A549 (cell line): ENCODE measurements around the gene ARAP2. TPM values are rescaled to one million over a fixed set of nuclear protein-coding genes. Genes with fewer than 3 reads are reported as not detected.

Experiments used
- ATAC-seq, 2 experiments: fragments of 200-7000 bp in 1 of 2; fragments of >200 bp in 1 of 2; cut with Nextera tagmentation in 1 of 2; cut with Tn5 transposase in 1 of 2; 3 replicates each; pipeline versions ENCODE4 v1.8.0 to v1.9.1; 2018 to 2020; ENCODE audit warnings: mild to moderate bottlenecking in 1 of 2, moderate library complexity in 1 of 2
- CTCF ChIA-PET: fragments of 300-600 bp; sonication (Branson Sonifier 250); formaldehyde crosslinking; extraction: SDS; loops from one replicate; lab custom pipeline; 2021; ENCODE audit warnings: antibody characterized with exemption, inconsistent platforms; lab: Yijun Ruan, JAX
- POLR2A ChIA-PET: fragments of 350-600 bp; formaldehyde crosslinking; extraction: SDS; loops from one replicate; lab custom pipeline; 2021; ENCODE audit warnings: antibody characterized with exemption, inconsistent platforms; lab: Yijun Ruan, JAX
- DNase-seq, 2 experiments: peaks; one replicate each; pipeline versions ENCODE4 v3.0.0 to v3.0.0-alpha.2; 2011 to 2016; ENCODE audit warnings: low read depth in 1 of 2, low spot score in 1 of 2
- FAIRE-seq: peaks from 2 replicates; lab custom pipeline; 2011; peaks lifted over from hg19 to GRCh38; lab: Jason Lieb, UNC
- H3K27ac ChIP-seq, 2 experiments: fragments of >200 bp; sonication (Bioruptor Twin); formaldehyde crosslinking; 3 replicates each; pipeline ENCODE4 v1.5.1; 2016 to 2017
- H3K4me1 ChIP-seq: fragments of >200 bp; sonication (Bioruptor Twin); formaldehyde crosslinking; 3 replicates; pipeline ENCODE4 v1.6.1; 2016
- H3K4me2 ChIP-seq: fragments of >200 bp; sonication (Bioruptor Twin); formaldehyde crosslinking; 3 replicates; pipeline ENCODE4 v1.6.1; 2016
- H3K4me3 ChIP-seq: fragments of >200 bp; sonication (Bioruptor Twin); formaldehyde crosslinking; 3 replicates; pipeline ENCODE4 v1.5.1; 2016
- H3K9me3 ChIP-seq: fragments of >200 bp; sonication (Bioruptor Twin); formaldehyde crosslinking; 3 replicates; pipeline ENCODE4 v1.6.1; 2016
- CBX8 ChIP-seq: fragments of 200-600 bp; sonication (generic); IDR thresholded peaks from 2 replicates; pipeline ENCODE4 v1.6.1; 2016
- CHD2 ChIP-seq: fragments of 150-350 bp; IDR thresholded peaks from 2 replicates; pipeline ENCODE4 v1.6.1; 2014; ENCODE audit warnings: low read length; ENCODE audit not compliant: partially characterized antibody
- CHD4 ChIP-seq: fragments of 200-600 bp; sonication (generic); IDR thresholded peaks from 2 replicates; pipeline ENCODE4 v1.6.1; 2016; ENCODE audit warnings: antibody characterized with exemption, mild to moderate bottlenecking, borderline replicate concordance
- E2F6 ChIP-seq: IDR thresholded peaks from 2 replicates; pipeline ENCODE4 v1.6.1; 2012; ENCODE audit warnings: low read depth, borderline replicate concordance
- ELK1 ChIP-seq: fragments of 150-350 bp; IDR thresholded peaks from 2 replicates; pipeline ENCODE4 v1.6.1; 2014; ENCODE audit warnings: low read depth, mild to moderate bottlenecking, low read length
- EP300 ChIP-seq, 2 experiments: fragments of >200 bp; sonication (Bioruptor Twin); formaldehyde crosslinking; IDR thresholded peaks; 2 replicates in 1 of 2; 3 replicates in 1 of 2; pipeline ENCODE4 v1.6.1; 2016 to 2017
- FOSB ChIP-seq: fragments of 250-450 bp; sonication (Bioruptor Pico); IDR thresholded peaks from 2 replicates; pipeline ENCODE4 v1.5.0; 2020; ENCODE audit warnings: mild to moderate bottlenecking, moderate library complexity
- FOSL2 ChIP-seq, 2 experiments: fragments of 450-650 bp in 1 of 2; fragments of >200 bp in 1 of 2; sonication (Bioruptor Twin) in 1 of 2; formaldehyde crosslinking; IDR thresholded peaks; 2 replicates each; pipeline versions ENCODE4 v1.5.0 to v1.6.1; 2016 to 2020; ENCODE audit warnings: mild to moderate bottlenecking in 1 of 2, moderate library complexity in 1 of 2
- FOXS1 ChIP-seq: fragments of 250-450 bp; sonication (Bioruptor Pico); IDR thresholded peaks from 2 replicates; pipeline ENCODE4 v1.5.0; 2020; ENCODE audit warnings: mild to moderate bottlenecking, moderate library complexity
- GATA3 ChIP-seq: IDR thresholded peaks from 2 replicates; pipeline ENCODE4 v1.6.1; 2012; ENCODE audit warnings: borderline replicate concordance
- HMGXB4 ChIP-seq: fragments of 250-450 bp; sonication (Bioruptor Pico); IDR thresholded peaks from 2 replicates; pipeline ENCODE4 v1.5.0; 2021; ENCODE audit warnings: mild to moderate bottlenecking, moderate library complexity, borderline replicate concordance
- HOXA7 ChIP-seq: fragments of 250-450 bp; sonication (Bioruptor Pico); IDR thresholded peaks from 2 replicates; pipeline ENCODE4 v1.5.0; 2020; ENCODE audit warnings: mild to moderate bottlenecking, moderate library complexity
- HOXB13 ChIP-seq: fragments of 250-450 bp; sonication (Bioruptor Pico); IDR thresholded peaks from 2 replicates; pipeline ENCODE4 v1.5.0; 2020; ENCODE audit warnings: low read depth, mild to moderate bottlenecking, moderate library complexity
- JUNB ChIP-seq: fragments of >200 bp; sonication (Bioruptor Twin); formaldehyde crosslinking; IDR thresholded peaks from 2 replicates; pipeline ENCODE4 v1.6.1; 2016
- MAX ChIP-seq: IDR thresholded peaks from 2 replicates; pipeline ENCODE4 v1.6.1; 2012
- MAZ ChIP-seq: fragments of 150-350 bp; IDR thresholded peaks from 2 replicates; pipeline ENCODE4 v1.6.1; 2014; ENCODE audit warnings: antibody characterized with exemption, low read depth, low read length, borderline replicate concordance
- NFE2L2 ChIP-seq: fragments of 150-350 bp; conservative IDR thresholded peaks from 2 replicates; pipeline ENCODE4 v1.6.1; 2014; ENCODE audit warnings: low read length
- PHF8 ChIP-seq: fragments of 200-600 bp; sonication (generic); IDR thresholded peaks from 2 replicates; pipeline ENCODE4 v1.6.1; 2016; ENCODE audit warnings: low read depth, mild to moderate bottlenecking, antibody characterized with exemption, moderate library complexity, borderline replicate concordance
- POLR2A ChIP-seq: IDR thresholded peaks from 2 replicates; pipeline ENCODE4 v1.6.1; 2012; ENCODE audit warnings: mild to moderate bottlenecking, low read length
- POLR2AphosphoS2 ChIP-seq: conservative IDR thresholded peaks from 2 replicates; pipeline ENCODE4 v1.6.1; 2012; ENCODE audit warnings: low read length, improper control_type of control experiment, inconsistent platforms
- RAD21 ChIP-seq, 2 experiments: fragments of >200 bp in 1 of 2; sonication (Bioruptor Twin) in 1 of 2; formaldehyde crosslinking in 1 of 2; IDR thresholded peaks in 1 of 2; conservative IDR thresholded peaks in 1 of 2; 2 replicates in 1 of 2; 3 replicates in 1 of 2; pipeline ENCODE4 v1.6.1; 2012 to 2018; ENCODE audit warnings: inconsistent platforms in 1 of 2
- RCOR1 ChIP-seq: fragments of 150-350 bp; IDR thresholded peaks from 2 replicates; pipeline ENCODE4 v1.6.1; 2014; ENCODE audit warnings: antibody characterized with exemption, low read length, low read depth
- REST ChIP-seq: fragments of 200-600 bp; sonication (generic); IDR thresholded peaks from 2 replicates; pipeline ENCODE4 v1.6.1; 2016; ENCODE audit warnings: antibody characterized with exemption, mild to moderate bottlenecking, moderate library complexity
- RFX5 ChIP-seq: fragments of 450-650 bp; IDR thresholded peaks from 2 replicates; pipeline ENCODE4 v1.7.1; 2014; ENCODE audit warnings: antibody characterized with exemption, mild to moderate bottlenecking, moderate library complexity
- SMC3 ChIP-seq: fragments of >200 bp; sonication (Bioruptor Twin); formaldehyde crosslinking; IDR thresholded peaks from 3 replicates; pipeline ENCODE4 v1.6.1; 2018; ENCODE audit warnings: inconsistent platforms
- SREBF2 ChIP-seq: fragments of 450-650 bp; IDR thresholded peaks from 2 replicates; pipeline ENCODE4 v1.6.1; 2014; ENCODE audit warnings: mild to moderate bottlenecking, moderate library complexity
- ZC3H11A ChIP-seq: fragments of 450-650 bp; IDR thresholded peaks from 2 replicates; pipeline ENCODE4 v1.6.1; 2014; ENCODE audit warnings: antibody characterized with exemption, mild to moderate bottlenecking
- ZFP36 ChIP-seq: fragments of 450-650 bp; IDR thresholded peaks from 2 replicates; pipeline ENCODE4 v1.6.1; 2014; ENCODE audit warnings: borderline replicate concordance; ENCODE audit not compliant: partially characterized antibody
- ZSCAN20 ChIP-seq: fragments of 250-450 bp; sonication (Bioruptor Pico); IDR thresholded peaks from 2 replicates; pipeline ENCODE4 v1.8.0; 2022; ENCODE audit warnings: mild to moderate bottlenecking, moderate library complexity
- WGBS: methylation state at CpG from one replicate; pipeline ENCODE4 v1.1.6; 2017; ENCODE audit errors: missing lambda C conversion rate; 5-methylcytosine and 5-hydroxymethylcytosine counted together
- polyA plus RNA-seq, 4 experiments: library from polyadenylated mRNA; depleted of rRNA in 3 of 4; stranded (reverse); fragments of >200 nt; fragmentation: RNase III in 1 of 4; extraction: RNeasy Plus Mini Kit Qiagen cat#74134 plus additional on column Dnase treatment in 1 of 4; gene quantifications; 2 replicates in 3 of 4; 3 replicates in 1 of 4; pipeline ENCODE4 v1.2.3, GENCODE V29; 2011 to 2017

The ARAP2 gene
- polyA plus RNA-seq, 2 of the 4 experiments (the other 2 are of a cell fraction), result 0.34 to 0.75 TPM

GRCh38 chr4:36241771-36242170, 2.5 kb downstream of the ARAP2 start:
- no peak overlapping the region for H3K4me2 ChIP-seq
- H3K27ac ChIP-seq, result no peak overlapping the region
- DNase-seq (no peak), ATAC-seq (no peak), FAIRE-seq (no peak)
- no peaks in the 10 kb centered on the region for H3K4me1 ChIP-seq
- ChIA-PET CTCF (no interaction called here), POLR2A (no interaction called here)
- no peak for TF ChIP-seq ZFP36
- no peak for TF ChIP-seq JUNB
- no peak for TF ChIP-seq SMC3
- TF ChIP-seq ZC3H11A, result no peak
- no peak for TF ChIP-seq FOSL2 (IDR thresholded peaks at IDR 0.05)
- TF ChIP-seq FOSL2 (CRISPR knock-in tag; IDR thresholded peaks at IDR 0.05), result no peak
- no peak for TF ChIP-seq POLR2AphosphoS2
- TF ChIP-seq SREBF2, result no peak
- no peak for TF ChIP-seq FOXS1 (CRISPR knock-in tag)
- TF ChIP-seq RAD21 (conservative IDR thresholded peaks at IDR 0.05 in 1 of 2, IDR thresholded peaks at IDR 0.05 in 1 of 2), result no peak
- no peak for TF ChIP-seq HOXB13
- no peak for TF ChIP-seq MAZ
- no peak for TF ChIP-seq REST
- no peak for TF ChIP-seq FOSB (CRISPR knock-in tag)
- no peak for TF ChIP-seq RFX5
- TF ChIP-seq MAX, result no peak
- TF ChIP-seq CBX8, result no peak
- TF ChIP-seq E2F6, result no peak
- no peak for TF ChIP-seq ELK1
- TF ChIP-seq ZSCAN20 (CRISPR knock-in tag), result no peak
- 6% methylated on average over 2 of the region's 2 CpGs for WGBS
- H3K4me3 ChIP-seq, result no peak overlapping the region
- H3K9me3 ChIP-seq, result no peaks in the 10 kb centered on the region

GRCh38 chr4:36237366-36238313, 6.7 kb downstream of the ARAP2 start:
- no peak for ATAC-seq
- Histone ChIP-seq H3K27ac (no peak overlapping the region), H3K4me3 (no peak overlapping the region), H3K4me1 (no peaks in the 10 kb centered on the region), H3K4me2 (no peak overlapping the region), H3K9me3 (no peaks in the 10 kb centered on the region)
- ChIA-PET POLR2A (no interaction called here), CTCF (no interaction called here)
- no peak for DNase-seq
- WGBS, result 17% methylated on average over 4 of the region's 4 CpGs
- no peak for FAIRE-seq
- TF ChIP-seq HMGXB4 (no peak), RCOR1 (no peak), E2F6 (no peak), FOSL2 (IDR thresholded peaks at IDR 0.05) (no peak), FOSL2 (CRISPR knock-in tag; IDR thresholded peaks at IDR 0.05) (no peak), HOXA7 (CRISPR knock-in tag) (no peak), POLR2A (no peak), SREBF2 (no peak), MAZ (no peak), NFE2L2 (no peak), ZSCAN20 (CRISPR knock-in tag) (no peak), CHD4 (no peak), PHF8 (no peak), EP300 (IDR thresholded peaks at IDR 0.05) (no peak), CBX8 (no peak), GATA3 (no peak), FOXS1 (CRISPR knock-in tag) (no peak), CHD2 (no peak)
